ENCODE results near the gene ATG4D.
A peak's percentile ranks its signal among the peaks of the same experiment; 100 is the strongest.
"Not testable (repeated sequence)": the region's sequence is repeated elsewhere in the genome, so short reads cannot be mapped to it uniquely, and the experiment has no call there.

ATG4D gene

GRCh38 chr19:10514211-10515145, 29.2 kb upstream of the ATG4D start:
- no peak for DNase-seq
- H3K27me3 Mint-ChIP-seq = peaks cover 55 to 63% of the 10 kb centered on the region in 2 donors
- H3K4me3 Mint-ChIP-seq = peak overlapping the region in 1 of 2 donors; percentile 2
- peaks cover 24 to 41% of the 10 kb centered on the region in 2 donors for H3K4me1 Mint-ChIP-seq
- H3K36me3 Mint-ChIP-seq = no peaks in the 10 kb centered on the region
- no peaks in the 10 kb centered on the region for H3K9me3 Mint-ChIP-seq
- peak in 1 of 2 donors; percentile 29 for ATAC-seq (replicated peaks)
- no peak overlapping the region for H3K27ac Mint-ChIP-seq

- Mint-ChIP-seq H3K36me3 (no peaks in the 10 kb centered on the region), H3K4me1 (peaks cover 25 to 36% of the 10 kb centered on the region in 2 donors), H3K9me3 (no peaks in the 10 kb centered on the region), H3K4me3 (no peak overlapping the region), H3K27ac (no peak overlapping the region), H3K27me3 (peaks cover 65 to 71% of the 10 kb centered on the region in 2 donors)
- ATAC-seq (replicated peaks) (no peak), DNase-seq (no peak)
These were observed 27.7 kb upstream of the ATG4D start for GRCh38 chr19:10516064-10516385.

GRCh38 chr19:10516671-10517286, 26.9 kb upstream of the ATG4D start:
- peaks cover 25 to 36% of the 10 kb centered on the region in 2 donors for H3K4me1 Mint-ChIP-seq
- no peaks in the 10 kb centered on the region for H3K36me3 Mint-ChIP-seq
- H3K27ac Mint-ChIP-seq = peak overlapping the region; percentile 72
- peaks cover 66 to 71% of the 10 kb centered on the region in 2 donors for H3K27me3 Mint-ChIP-seq
- H3K9me3 Mint-ChIP-seq = no peaks in the 10 kb centered on the region
- no peak for ATAC-seq (replicated peaks)
- peak overlapping the region; percentile 23 to 68 for H3K4me3 Mint-ChIP-seq
- no peak for DNase-seq

- Mint-ChIP-seq H3K4me1 (peaks cover 25 to 36% of the 10 kb centered on the region in 2 donors), H3K27ac (peak within 1 kb of the TSS; percentile 72), H3K9me3 (no peaks in the 10 kb centered on the region), H3K4me3 (peak within 1 kb of the TSS; percentile 68 to 69), H3K27me3 (peaks cover 66 to 75% of the 10 kb centered on the region in 2 donors), H3K36me3 (no peaks in the 10 kb centered on the region)
- DNase-seq (no peak), ATAC-seq (replicated peaks) (peak in 1 of 2 donors; percentile 8)
These were observed 26.3 kb upstream of the ATG4D start, which contains the start of gene S1PR5 for GRCh38 chr19:10517361-10517759. TSS of gene S1PR5 (minus strand) at chr19:10517447. CDS start at chr19:10515011, 2,436 bp downstream.

GRCh38 chr19:10517760-10518443, 25.8 kb upstream of the ATG4D start:
- Mint-ChIP-seq H3K4me1 (peaks cover 25 to 36% of the 10 kb centered on the region in 2 donors), H3K4me3 (peak overlapping the region; percentile 64 to 69), H3K36me3 (no peaks in the 10 kb centered on the region), H3K27me3 (peaks cover 64 to 72% of the 10 kb centered on the region in 2 donors), H3K27ac (peak overlapping the region; percentile 31), H3K9me3 (no peaks in the 10 kb centered on the region)
- DNase-seq (no peak), ATAC-seq (replicated peaks) (peak; percentile 41 to 48)

GRCh38 chr19:10518444-10519361, 25.0 kb upstream of the ATG4D start:
- Mint-ChIP-seq H3K27me3 (peaks cover 56 to 64% of the 10 kb centered on the region in 2 donors), H3K27ac (no peak overlapping the region), H3K4me3 (peak overlapping the region; percentile 64 to 69), H3K9me3 (no peaks in the 10 kb centered on the region), H3K36me3 (no peaks in the 10 kb centered on the region), H3K4me1 (peaks cover 20 to 30% of the 10 kb centered on the region in 2 donors)
- DNase-seq (no peak), ATAC-seq (replicated peaks) (peak in 1 of 2 donors; percentile 27)

- no peaks in the 10 kb centered on the region for H3K36me3 Mint-ChIP-seq
- H3K27me3 Mint-ChIP-seq = peaks cover 50 to 56% of the 10 kb centered on the region in 2 donors
- DNase-seq (no peak), ATAC-seq (replicated peaks) (no peak)
- peak overlapping the region; percentile 10 for H3K27ac Mint-ChIP-seq
- H3K9me3 Mint-ChIP-seq = no peaks in the 10 kb centered on the region
- H3K4me3 Mint-ChIP-seq = peak overlapping the region in 1 of 2 donors; percentile 23
- H3K4me1 Mint-ChIP-seq = peaks cover 18 to 25% of the 10 kb centered on the region in 2 donors
These were observed 24.3 kb upstream of the ATG4D start for GRCh38 chr19:10519421-10519820.

GRCh38 chr19:10520652-10521318, 22.9 kb upstream of the ATG4D start:
- Mint-ChIP-seq H3K27me3 (peaks cover 39 to 45% of the 10 kb centered on the region in 2 donors), H3K9me3 (no peaks in the 10 kb centered on the region), H3K36me3 (no peaks in the 10 kb centered on the region), H3K4me3 (no peak overlapping the region), H3K4me1 (peaks cover 17 to 25% of the 10 kb centered on the region in 2 donors), H3K27ac (no peak overlapping the region)
- no peak for ATAC-seq (replicated peaks)
- DNase-seq = no peak

- no peak for DNase-seq
- Mint-ChIP-seq H3K4me3 (no peak overlapping the region), H3K27ac (no peak overlapping the region), H3K27me3 (peaks cover 32 to 36% of the 10 kb centered on the region in 2 donors), H3K36me3 (no peaks in the 10 kb centered on the region), H3K4me1 (peaks cover 17 to 23% of the 10 kb centered on the region in 2 donors), H3K9me3 (no peaks in the 10 kb centered on the region)
- ATAC-seq (replicated peaks) = no peak
These were observed 22.1 kb upstream of the ATG4D start for GRCh38 chr19:10521461-10522171.

GRCh38 chr19:10523135-10523636, 20.5 kb upstream of the ATG4D start:
- ATAC-seq (replicated peaks) (no peak), DNase-seq (no peak)
- no peaks in the 10 kb centered on the region for H3K36me3 Mint-ChIP-seq
- H3K27me3 Mint-ChIP-seq = peaks cover 23 to 27% of the 10 kb centered on the region in 2 donors
- H3K27ac Mint-ChIP-seq = no peak overlapping the region
- no peak overlapping the region for H3K4me3 Mint-ChIP-seq
- H3K4me1 Mint-ChIP-seq = peaks cover 11 to 14% of the 10 kb centered on the region in 2 donors
- H3K9me3 Mint-ChIP-seq = no peaks in the 10 kb centered on the region

- no peaks in the 10 kb centered on the region for H3K9me3 Mint-ChIP-seq
- no peaks in the 10 kb centered on the region for H3K36me3 Mint-ChIP-seq
- no peak for ATAC-seq (replicated peaks)
- H3K27me3 Mint-ChIP-seq = peaks cover 4 to 12% of the 10 kb centered on the region in 2 donors
- DNase-seq = no peak
- no peak overlapping the region for H3K27ac Mint-ChIP-seq
- no peak overlapping the region for H3K4me3 Mint-ChIP-seq
- H3K4me1 Mint-ChIP-seq = no peaks in the 10 kb centered on the region
These were observed 18.1 kb upstream of the ATG4D start for GRCh38 chr19:10525636-10526035.

- not testable (repeated sequence) for H3K36me3 Mint-ChIP-seq; H3K4me1 Mint-ChIP-seq; H3K9me3 Mint-ChIP-seq; H3K27ac Mint-ChIP-seq; DNase-seq; ATAC-seq (replicated peaks); H3K4me3 Mint-ChIP-seq
- peaks cover 0 to 12% of the 10 kb centered on the region in 2 donors for H3K27me3 Mint-ChIP-seq
These were observed 16.8 kb upstream of the ATG4D start for GRCh38 chr19:10526887-10527286.
